Naive thymus-derived CD4-positive, alpha-beta T cell (primary cell): ENCODE data around the gene CNTN5. TPM values are rescaled to one million over a fixed set of nuclear protein-coding genes. Genes with fewer than 3 reads are reported as not detected.
"Not testable (repeated sequence)": the region's sequence is repeated elsewhere in the genome, so short reads cannot be mapped to it uniquely, and the experiment has no call there.

Source experiments
- ATAC-seq: fragments of 150-1000 bp; cut with Tn5 transposase; 2 replicates; pipeline ENCODE4 v1.10.0; 2021; ENCODE audit warnings: mild to moderate bottlenecking, moderate library complexity
- CTCF ChIA-PET: fragments of 350-600 bp; sonication (Branson Sonifier 250); formaldehyde crosslinking; loops from one replicate; lab custom pipeline; 2021; ENCODE audit warnings: antibody characterized with exemption; lab: Charles Lee
- POLR2A ChIA-PET: fragments of 350-600 bp; sonication (Branson Sonifier 250); formaldehyde crosslinking; loops from one replicate; lab custom pipeline; 2021; ENCODE audit warnings: antibody characterized with exemption, inconsistent platforms; lab: Charles Lee
- DNase-seq, 9 donors: peaks; one replicate each; pipeline versions ENCODE4 v3.0.0 to v3.0.0-alpha.2; 2020 to 2022; ENCODE audit warnings: mixed read lengths in 1 of 9
- H3K27ac ChIP-seq: one replicate; pipeline ENCODE4 v1.7.0; 2013; ENCODE audit warnings: mild to moderate bottlenecking, low read depth, low read length, moderate library complexity
- H3K27me3 ChIP-seq, 2 donors: one replicate each; pipeline ENCODE4 v1.7.0; 2013; ENCODE audit warnings: low read length in 2 of 2, mild to moderate bottlenecking in 2 of 2, moderate library complexity in 2 of 2; ENCODE audit not compliant: control insufficient read depth in 2 of 2, insufficient read depth in 2 of 2
- H3K36me3 ChIP-seq, 3 experiments: 1 replicate in 2 of 3; 2 replicates in 1 of 3; pipeline ENCODE4 v1.7.0; 2013; ENCODE audit warnings: low read length in 3 of 3, mild to moderate bottlenecking in 3 of 3, moderate library complexity in 1 of 3; ENCODE audit not compliant: insufficient read depth in 3 of 3, control insufficient read depth in 2 of 3
- H3K4me1 ChIP-seq, 2 donors: one replicate each; pipeline ENCODE4 v1.7.0; 2013; ENCODE audit warnings: low read length in 2 of 2, mild to moderate bottlenecking in 2 of 2, moderate library complexity in 1 of 2; ENCODE audit not compliant: control insufficient read depth in 2 of 2, insufficient read depth in 2 of 2
- H3K4me3 ChIP-seq: 2 replicates; pipeline ENCODE4 v1.7.0; 2013; ENCODE audit warnings: mild to moderate bottlenecking, low read length
- H3K9me3 ChIP-seq, 3 experiments: 1 replicate in 2 of 3; 2 replicates in 1 of 3; pipeline ENCODE4 v1.7.0; 2013; ENCODE audit warnings: low read length in 3 of 3; ENCODE audit not compliant: control insufficient read depth in 2 of 3
- H3K27ac Mint-ChIP-seq, 9 donors: one replicate each; pipeline ENCODE4 v1.8.0; 2020 to 2022; ENCODE audit warnings: mixed read lengths in 9 of 9, mild to moderate bottlenecking in 8 of 9, moderate library complexity in 5 of 9, inconsistent platforms in 2 of 9
- H3K27me3 Mint-ChIP-seq, 5 donors: one replicate each; pipeline ENCODE4 v1.8.0; 2021 to 2022; ENCODE audit warnings: mixed read lengths in 5 of 5, mild to moderate bottlenecking in 1 of 5
- H3K36me3 Mint-ChIP-seq, 5 donors: one replicate each; pipeline ENCODE4 v1.8.0; 2020 to 2022; ENCODE audit warnings: mixed read lengths in 5 of 5, mild to moderate bottlenecking in 3 of 5, inconsistent platforms in 1 of 5
- H3K4me1 Mint-ChIP-seq, 7 donors: one replicate each; pipeline ENCODE4 v1.8.0; 2020 to 2022; ENCODE audit warnings: mixed read lengths in 7 of 7, mild to moderate bottlenecking in 3 of 7, inconsistent platforms in 1 of 7
- H3K4me3 Mint-ChIP-seq, 10 donors: one replicate each; pipeline ENCODE4 v1.8.0; 2020 to 2022; ENCODE audit warnings: mild to moderate bottlenecking in 10 of 10, mixed read lengths in 10 of 10, moderate library complexity in 6 of 10, inconsistent platforms in 2 of 10
- H3K9me3 Mint-ChIP-seq, 11 donors: one replicate each; pipeline ENCODE4 v1.8.0; 2020 to 2022; ENCODE audit warnings: mixed read lengths in 11 of 11, mild to moderate bottlenecking in 4 of 11, inconsistent platforms in 1 of 11, moderate library complexity in 1 of 11
- intact Hi-C, 2 donors: fragments of 100-400 bp; cut with micrococcal nuclease; formaldehyde crosslinking; loops; one replicate each; pipeline ENCODE4 v1.15.1; 2023
- polyA plus RNA-seq, 2 donors: library from polyadenylated mRNA; unstranded; fragments of 300-500 nt; fragmentation: Illumina TruSeq; gene quantifications; one replicate each; pipeline ENCODE4 v1.2.3, GENCODE V29; 2021
- total RNA-seq, 6 experiments: library from RNA in 5 of 6; stranded (reverse) in 5 of 6; gene quantifications; 1 replicate in 5 of 6; 2 replicates in 1 of 6; pipeline ENCODE4 v1.2.3 and lab custom pipeline; 2021 to 2026

CNTN5 gene
- total and polyA plus RNA-seq, 7 experiments from 2014 or later: not detected

DNA sequence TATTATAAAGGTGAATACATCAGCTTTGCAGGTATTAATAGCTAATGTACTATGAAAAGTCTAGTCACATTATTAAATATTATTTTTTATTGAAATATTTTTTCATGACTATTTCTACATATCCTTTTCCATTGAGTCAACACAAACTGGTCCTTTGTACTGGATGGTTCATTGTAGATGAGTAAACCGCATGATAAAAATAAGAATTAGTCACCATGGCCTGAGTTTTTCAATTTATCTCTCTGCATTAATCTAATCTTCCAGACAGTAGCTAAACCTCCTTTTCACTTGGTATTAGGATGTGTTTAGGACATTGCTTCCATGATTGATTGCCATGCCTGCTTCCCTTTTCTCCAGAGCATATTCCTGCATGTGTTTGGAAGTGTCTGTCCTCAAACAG, 1227.0 kb downstream of the CNTN5 start:
- peaks cover 0 to 3% (median 0%) of the 10 kb centered on the region in 5 donors for H3K36me3 Mint-ChIP-seq
- no peak overlapping the region for H3K4me3 ChIP-seq

DNA sequence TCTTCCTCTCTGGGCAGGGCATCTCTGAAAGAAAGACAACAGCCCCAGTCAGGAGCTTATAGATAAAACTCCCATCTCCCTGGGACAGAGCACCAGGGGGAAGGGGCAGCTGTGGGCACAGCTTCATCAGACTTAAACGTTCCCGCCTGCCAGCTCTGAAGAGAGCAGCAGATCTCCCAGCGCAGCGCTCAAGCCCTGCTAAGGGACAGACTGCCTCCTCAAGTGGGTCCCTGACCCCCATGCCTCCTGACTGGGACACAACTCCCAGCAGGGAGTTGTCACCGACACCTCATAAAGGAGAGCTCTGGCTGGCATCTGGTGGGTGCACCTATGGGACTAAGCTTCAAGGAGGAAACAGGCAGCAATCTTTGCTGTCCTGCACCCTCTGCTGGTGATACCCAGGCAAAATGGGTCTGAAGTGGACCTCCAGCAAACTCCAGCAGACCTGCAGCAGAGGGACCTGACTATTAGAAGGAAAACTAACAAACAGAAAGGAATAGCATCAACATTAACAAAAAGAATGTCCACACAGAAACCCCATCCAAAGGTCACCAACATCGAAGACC, 1236.6 kb downstream of the CNTN5 start:
- H3K9me3 ChIP-seq, H3K36me3 ChIP-seq, H3K4me1 ChIP-seq, CTCF ChIA-PET, H3K4me3 ChIP-seq, H3K36me3 Mint-ChIP-seq, H3K27me3 ChIP-seq, intact Hi-C loops, H3K4me1 Mint-ChIP-seq, H3K4me3 Mint-ChIP-seq, H3K27ac ChIP-seq, POLR2A ChIA-PET, H3K27me3 Mint-ChIP-seq, H3K27ac Mint-ChIP-seq, DNase-seq, ATAC-seq: not testable (repeated sequence)
- H3K9me3 Mint-ChIP-seq: peaks cover 0 to 35% (median 12%) of the 10 kb centered on the region in 11 donors

More for the DNA sequence above, 1227.0 kb downstream of the CNTN5 start:
- DNase-seq: no peak
- Mint-ChIP-seq H3K27me3 (no peaks in the 10 kb centered on the region), H3K9me3 (peaks cover 0 to 20% (median 5%) of the 10 kb centered on the region in 11 donors), H3K27ac (no peak overlapping the region), H3K4me1 (no peaks in the 10 kb centered on the region), H3K4me3 (no peak overlapping the region)
- ATAC-seq: no peak
- ChIA-PET POLR2A (no interaction called here), CTCF (no interaction called here)
- Histone ChIP-seq H3K4me1 (no peaks in the 10 kb centered on the region), H3K9me3 (no peaks in the 10 kb centered on the region), H3K36me3 (no peaks in the 10 kb centered on the region), H3K27me3 (no peaks in the 10 kb centered on the region), H3K27ac (no peak overlapping the region)
- intact Hi-C loops: no loop called here

DNA sequence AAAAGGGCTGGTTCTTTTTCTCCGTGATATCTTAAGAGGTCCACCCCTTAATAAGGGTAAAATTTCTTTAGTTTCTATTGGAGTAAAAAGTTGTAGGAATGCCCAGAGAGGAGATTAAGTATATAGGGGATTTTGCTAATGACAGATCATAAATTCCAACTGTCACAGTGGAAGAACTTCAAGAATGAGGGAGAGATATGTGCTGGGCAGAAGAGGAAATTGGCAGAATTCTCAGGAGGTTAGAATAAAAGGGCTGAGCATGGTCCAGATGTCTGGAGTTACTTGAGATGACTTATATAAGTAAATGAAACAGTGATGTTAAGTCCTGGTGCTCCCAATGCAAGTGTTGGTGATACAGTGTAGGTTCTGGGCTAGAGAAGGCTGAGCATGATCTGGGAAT, 1248.8 kb downstream of the CNTN5 start:
- Histone ChIP-seq H3K27me3 (no peaks in the 10 kb centered on the region), H3K9me3 (peaks cover 0 to 12% (median 0%) of the 10 kb centered on the region in 3 experiments), H3K27ac (no peak overlapping the region), H3K36me3 (no peaks in the 10 kb centered on the region), H3K4me3 (no peak overlapping the region), H3K4me1 (no peaks in the 10 kb centered on the region)
- Mint-ChIP-seq H3K4me3 (no peak overlapping the region), H3K9me3 (peaks cover 0 to 48% (median 15%) of the 10 kb centered on the region in 11 donors), H3K36me3 (peaks cover 0 to 3% (median 0%) of the 10 kb centered on the region in 5 donors), H3K27me3 (no peaks in the 10 kb centered on the region), H3K27ac (no peak overlapping the region), H3K4me1 (no peaks in the 10 kb centered on the region)
- ChIA-PET POLR2A (no interaction called here), CTCF (no interaction called here)
- no peak for DNase-seq
- ATAC-seq: no peak
- intact Hi-C loops: no loop called here

DNA sequence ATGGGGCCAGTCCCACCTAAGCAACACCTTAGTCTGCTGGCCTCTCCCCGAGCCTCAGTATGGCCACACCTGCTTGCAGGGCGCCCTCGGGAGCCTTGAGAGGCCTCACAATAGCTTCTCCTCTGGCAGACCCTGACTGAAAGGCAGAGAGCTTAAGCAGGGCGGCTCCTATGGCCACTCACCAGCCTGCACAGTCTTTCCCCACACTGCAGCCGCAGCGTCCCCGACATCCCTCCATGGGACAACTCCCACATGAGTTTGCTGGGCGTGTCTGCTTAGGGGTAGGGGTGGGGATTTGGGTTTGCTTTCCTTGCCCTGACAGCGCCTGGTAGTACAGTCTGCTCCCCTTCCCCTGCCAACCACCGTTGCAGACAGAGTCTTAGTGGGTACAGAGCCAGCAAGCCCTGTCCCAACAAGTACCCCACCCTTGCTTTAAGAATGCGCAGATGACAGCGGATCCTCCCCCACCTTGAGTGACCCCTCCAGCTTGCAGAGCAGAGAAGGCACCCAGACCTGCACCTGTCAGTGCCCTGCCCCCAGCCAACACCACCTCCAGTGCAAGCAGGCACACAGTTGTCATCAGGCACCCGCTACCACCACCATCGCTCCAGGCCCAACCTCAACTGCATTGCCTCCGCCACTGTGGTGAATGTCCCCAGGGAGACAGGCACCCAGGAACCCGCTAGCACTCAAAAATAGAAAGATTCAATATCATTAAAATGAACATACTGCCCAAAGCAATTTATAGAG, 1252.5 kb downstream of the CNTN5 start:
- no peaks in the 10 kb centered on the region for H3K36me3 ChIP-seq
- no peak overlapping the region for H3K27ac ChIP-seq
- no peaks in the 10 kb centered on the region for H3K27me3 ChIP-seq
- ChIA-PET POLR2A (no interaction called here), CTCF (no interaction called here)
- H3K9me3 ChIP-seq: peaks cover 0 to 12% (median 0%) of the 10 kb centered on the region in 3 experiments
- H3K27ac Mint-ChIP-seq: no peak overlapping the region
- intact Hi-C loops: no loop called here
- no peaks in the 10 kb centered on the region for H3K36me3 Mint-ChIP-seq
- H3K4me3 Mint-ChIP-seq: no peak overlapping the region
- H3K4me1 Mint-ChIP-seq: no peaks in the 10 kb centered on the region
- H3K4me3 ChIP-seq: no peak overlapping the region
- no peaks in the 10 kb centered on the region for H3K4me1 ChIP-seq
- ATAC-seq (no peak), DNase-seq (no peak)
- H3K9me3 Mint-ChIP-seq: peaks cover 2 to 42% (median 14%) of the 10 kb centered on the region in 11 donors
- no peaks in the 10 kb centered on the region for H3K27me3 Mint-ChIP-seq

DNA sequence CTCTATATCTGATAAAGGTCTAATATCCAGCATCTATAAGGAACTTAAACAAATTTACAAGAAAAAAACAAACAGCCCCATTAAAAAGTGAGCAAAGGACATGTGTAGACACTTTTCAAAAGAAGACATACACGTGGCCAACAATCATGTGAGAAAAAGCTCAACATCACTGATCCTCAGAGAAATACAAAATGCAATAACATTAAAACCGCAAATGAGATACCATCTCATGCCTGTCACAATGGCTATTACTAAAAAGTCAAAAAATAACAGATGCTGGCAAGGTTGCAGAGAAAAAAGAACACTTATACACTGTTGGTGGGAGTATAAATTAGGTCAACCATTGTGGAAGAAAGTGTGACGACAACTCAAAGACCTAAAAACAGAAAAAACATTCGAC, 1253.7 kb downstream of the CNTN5 start:
- POLR2A ChIA-PET, H3K36me3 Mint-ChIP-seq, H3K27ac Mint-ChIP-seq, H3K4me1 ChIP-seq, H3K27me3 Mint-ChIP-seq, CTCF ChIA-PET, H3K36me3 ChIP-seq, H3K4me3 Mint-ChIP-seq, H3K4me3 ChIP-seq, intact Hi-C loops, H3K4me1 Mint-ChIP-seq, H3K27me3 ChIP-seq, ATAC-seq, DNase-seq, H3K27ac ChIP-seq: not testable (repeated sequence)
- peaks cover 0 to 12% (median 0%) of the 10 kb centered on the region in 3 experiments for H3K9me3 ChIP-seq
- peaks cover 1 to 31% (median 9%) of the 10 kb centered on the region in 11 donors for H3K9me3 Mint-ChIP-seq

DNA sequence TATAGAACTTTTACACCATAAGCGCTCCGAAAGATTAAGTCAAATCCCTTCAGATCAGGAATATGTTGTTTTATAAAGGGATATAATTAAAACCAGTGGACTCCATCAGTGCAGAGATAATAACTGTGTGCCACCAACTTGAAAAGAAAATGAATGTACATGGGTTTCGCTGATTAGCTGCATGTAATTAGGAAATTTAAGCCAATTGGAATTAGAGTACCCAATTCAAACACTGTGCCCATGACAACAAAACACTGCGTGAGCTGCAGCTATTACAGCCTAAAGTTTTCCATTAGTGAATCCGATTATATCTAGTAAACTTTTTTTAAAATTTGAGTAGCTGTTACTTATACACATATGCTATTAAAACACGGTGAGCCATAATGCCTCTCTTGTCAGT, 1274.0 kb downstream of the CNTN5 start:
- H3K4me3 ChIP-seq: no peak overlapping the region
- no peaks in the 10 kb centered on the region for H3K27me3 ChIP-seq
- H3K4me1 Mint-ChIP-seq: no peaks in the 10 kb centered on the region
- CTCF ChIA-PET: no interaction called here
- POLR2A ChIA-PET: no interaction called here
- H3K4me3 Mint-ChIP-seq: no peak overlapping the region
- no peaks in the 10 kb centered on the region for H3K4me1 ChIP-seq
- no peaks in the 10 kb centered on the region for H3K9me3 ChIP-seq
- H3K9me3 Mint-ChIP-seq: peaks cover 0 to 6% (median 0%) of the 10 kb centered on the region in 11 donors
- no peaks in the 10 kb centered on the region for H3K36me3 Mint-ChIP-seq
- H3K36me3 ChIP-seq: no peaks in the 10 kb centered on the region
- H3K27ac Mint-ChIP-seq: no peak overlapping the region
- DNase-seq (no peak), ATAC-seq (no peak)
- H3K27me3 Mint-ChIP-seq: no peaks in the 10 kb centered on the region
- intact Hi-C loops: no loop called here
- no peak overlapping the region for H3K27ac ChIP-seq
